GM12801 (cell line): ENCODE data around the gene MLIP.

Experiments
- TF ChIP-seq, protein P1 (sequence below): IDR thresholded peaks from one replicate; pipeline ENCODE4 v1.5.1; 2011; ENCODE audit warnings: control low read depth; ENCODE audit not compliant: insufficient read length; ENCODE audit errors: extremely low read depth

The MLIP gene

DNA sequence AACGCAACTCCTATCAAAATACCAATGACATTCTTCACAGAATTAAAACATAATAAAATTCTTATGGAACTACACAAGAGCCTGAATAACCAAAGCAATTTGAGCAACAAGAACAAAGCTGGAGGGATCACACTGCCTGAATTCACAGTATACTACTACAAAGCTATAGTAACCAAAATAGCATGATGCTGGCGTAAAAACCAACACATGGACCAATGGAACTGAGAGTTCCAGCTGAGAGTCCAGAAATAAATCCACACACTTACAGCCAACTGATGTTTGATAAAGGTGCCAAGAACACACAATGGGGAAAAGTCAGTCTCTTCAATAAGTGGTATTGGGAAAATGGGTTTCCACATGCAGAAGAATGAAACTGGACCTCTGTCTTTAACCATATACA, 6.9 kb downstream of the MLIP start:
- TF ChIP-seq, protein P1, sequence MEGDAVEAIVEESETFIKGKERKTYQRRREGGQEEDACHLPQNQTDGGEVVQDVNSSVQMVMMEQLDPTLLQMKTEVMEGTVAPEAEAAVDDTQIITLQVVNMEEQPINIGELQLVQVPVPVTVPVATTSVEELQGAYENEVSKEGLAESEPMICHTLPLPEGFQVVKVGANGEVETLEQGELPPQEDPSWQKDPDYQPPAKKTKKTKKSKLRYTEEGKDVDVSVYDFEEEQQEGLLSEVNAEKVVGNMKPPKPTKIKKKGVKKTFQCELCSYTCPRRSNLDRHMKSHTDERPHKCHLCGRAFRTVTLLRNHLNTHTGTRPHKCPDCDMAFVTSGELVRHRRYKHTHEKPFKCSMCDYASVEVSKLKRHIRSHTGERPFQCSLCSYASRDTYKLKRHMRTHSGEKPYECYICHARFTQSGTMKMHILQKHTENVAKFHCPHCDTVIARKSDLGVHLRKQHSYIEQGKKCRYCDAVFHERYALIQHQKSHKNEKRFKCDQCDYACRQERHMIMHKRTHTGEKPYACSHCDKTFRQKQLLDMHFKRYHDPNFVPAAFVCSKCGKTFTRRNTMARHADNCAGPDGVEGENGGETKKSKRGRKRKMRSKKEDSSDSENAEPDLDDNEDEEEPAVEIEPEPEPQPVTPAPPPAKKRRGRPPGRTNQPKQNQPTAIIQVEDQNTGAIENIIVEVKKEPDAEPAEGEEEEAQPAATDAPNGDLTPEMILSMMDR, result no peak

DNA sequence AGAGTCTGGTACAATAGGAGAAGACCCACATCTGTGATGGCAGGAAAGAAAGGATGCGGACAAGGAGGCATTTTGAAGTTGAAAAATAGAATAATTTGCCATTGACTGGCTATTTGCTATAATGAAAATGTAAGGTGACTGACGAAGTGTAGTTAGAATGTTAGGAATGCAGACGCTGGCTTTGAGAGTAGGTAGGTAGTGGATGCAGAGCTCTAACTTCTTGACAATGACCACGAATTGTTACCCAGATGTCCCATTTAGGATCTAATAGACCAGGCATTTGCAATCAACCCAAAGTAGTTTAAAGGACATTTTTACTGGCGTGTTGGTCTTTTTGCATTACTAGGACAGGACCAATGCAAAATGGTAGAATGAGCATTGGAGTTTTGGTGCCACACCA, 14.2 kb downstream of the MLIP start:
- TF ChIP-seq, protein P1, result no peak

DNA sequence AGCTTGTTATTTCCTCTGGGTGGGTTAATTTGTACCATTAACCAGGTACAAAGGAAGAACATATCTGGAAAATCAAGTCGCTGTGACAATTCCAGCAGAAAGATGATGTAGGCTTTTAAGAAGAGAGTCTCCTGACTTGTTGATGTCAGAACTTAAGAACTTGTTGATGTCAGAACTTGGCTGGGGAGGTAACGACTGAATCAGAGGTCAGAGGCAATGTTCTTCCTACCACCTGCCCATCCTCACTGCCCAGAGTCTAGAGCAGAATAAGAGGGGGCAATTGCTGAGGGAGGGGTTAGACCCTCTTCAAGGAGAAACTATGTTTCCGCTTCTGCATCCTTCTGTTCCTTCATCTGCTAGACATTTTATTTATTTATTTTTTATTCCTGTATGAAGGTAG, 18.9 kb downstream of the MLIP start:
- TF ChIP-seq, protein P1, result no peak

DNA sequence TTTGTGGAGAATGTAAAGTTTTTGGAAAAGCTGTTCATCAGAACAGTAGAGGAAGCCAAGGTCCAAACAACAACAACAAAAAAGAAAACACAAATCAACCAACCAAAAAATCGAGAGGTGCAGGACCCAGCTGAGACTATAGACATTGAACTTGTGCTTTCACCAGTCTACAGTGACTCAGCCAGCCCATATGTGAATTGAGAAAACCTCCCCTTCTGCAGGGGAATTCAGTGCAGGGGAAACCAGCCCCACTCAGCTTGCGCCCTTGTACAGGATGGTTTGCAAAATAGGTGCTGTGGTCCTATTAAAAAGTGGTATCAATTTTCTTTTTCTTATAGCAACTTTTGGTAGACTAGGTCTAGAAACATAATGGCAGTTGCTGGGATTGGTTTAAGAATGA, 21.3 kb downstream of the MLIP start:
- TF ChIP-seq, protein P1, result no peak

DNA sequence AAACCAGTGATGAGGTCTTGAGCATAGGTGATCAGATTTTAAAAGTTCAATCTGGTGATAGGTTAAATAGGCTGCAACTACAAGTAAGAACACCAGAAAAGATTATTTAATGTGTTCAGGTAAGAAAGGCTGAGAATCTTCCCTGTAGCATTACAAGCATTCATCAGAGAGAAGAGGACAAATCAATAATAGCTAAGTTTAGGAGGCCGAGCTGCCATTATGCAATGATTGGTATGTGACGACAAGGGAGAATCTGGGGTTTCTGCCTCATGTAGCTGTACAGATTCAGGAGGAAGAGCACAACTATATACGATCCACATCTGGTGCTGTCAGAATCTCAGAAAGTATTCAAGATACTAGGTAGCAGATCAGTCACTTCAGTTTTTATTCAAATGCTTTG, 21.9 kb downstream of the MLIP start:
- TF ChIP-seq, protein P1, result no peak

DNA sequence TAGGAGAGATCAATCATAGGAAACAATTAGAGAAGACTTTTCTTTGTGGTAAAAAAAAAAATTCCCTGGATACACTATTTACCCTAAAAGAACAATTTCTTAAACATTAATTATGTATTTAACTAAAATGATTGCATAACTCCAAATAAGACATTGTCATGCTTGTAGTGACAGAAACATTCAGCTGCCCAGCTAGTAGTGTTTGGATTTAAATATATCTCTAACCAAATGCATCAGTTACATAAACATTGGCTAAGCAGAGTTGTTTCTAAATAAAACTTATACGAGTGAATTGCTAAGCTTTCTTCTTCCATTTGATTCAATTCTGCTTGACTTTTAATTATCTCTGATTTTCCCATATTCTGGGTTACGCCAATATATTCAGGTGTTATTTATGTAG, 23.7 kb downstream of the MLIP start:
- TF ChIP-seq, protein P1, result no peak

- TF ChIP-seq, protein P1, result no peak
These were observed 24.6 kb downstream of the MLIP start for GRCh38 chr6:54135665-54136369.
